SH-SY5Y (cell line): ENCODE data around the gene RAD9A.

Experiments used
- GATA2 ChIP-seq: IDR thresholded peaks from 2 replicates; pipeline ENCODE4 v1.6.1; 2011; ENCODE audit warnings: mild to moderate bottlenecking, low read depth, low read length
- GATA3 ChIP-seq: IDR thresholded peaks from 2 replicates; pipeline ENCODE4 v1.6.1; 2011; ENCODE audit warnings: low read depth, mild to moderate bottlenecking, low read length, moderate library complexity

GRCh38 chr11:67416416-67417335, 24.9 kb downstream of the RAD9A start:
- TF ChIP-seq GATA3 (no peak), GATA2 (no peak)
